HEK293T (cell line): ENCODE data around the gene TDRD9.

Experiments used
- CTCF ChIA-PET: fragments of 350-600 bp; formaldehyde crosslinking; extraction: SDS; loops from one replicate; lab custom pipeline; 2021; ENCODE audit warnings: antibody characterized with exemption, inconsistent platforms; lab: Yijun Ruan, JAX
- POLR2A ChIA-PET: fragments of 350-600 bp; formaldehyde crosslinking; extraction: SDS; loops from one replicate; lab custom pipeline; 2020; ENCODE audit warnings: antibody characterized with exemption, inconsistent platforms; lab: Yijun Ruan, JAX
- DNase-seq: peaks from one replicate; pipeline ENCODE4 v3.0.0; 2012; ENCODE audit warnings: mixed read lengths; ENCODE audit errors: extremely low spot score
- ARNT ChIP-seq: fragments of 450-650 bp; IDR thresholded peaks from 2 replicates; pipeline ENCODE4 v1.6.1; 2017; ENCODE audit warnings: mild to moderate bottlenecking
- BHLHE40 ChIP-seq: fragments of 450-650 bp; IDR thresholded peaks from 2 replicates; pipeline ENCODE4 v1.6.1; 2016; ENCODE audit warnings: mild to moderate bottlenecking, moderate library complexity, borderline replicate concordance
- CTBP1 ChIP-seq: fragments of 450-650 bp; IDR thresholded peaks from 2 replicates; pipeline ENCODE4 v1.6.1; 2016; ENCODE audit warnings: borderline replicate concordance
- ELF4 ChIP-seq: fragments of 450-650 bp; IDR thresholded peaks from 2 replicates; pipeline ENCODE4 v1.6.1; 2017; ENCODE audit warnings: antibody characterized with exemption
- FOXA1 ChIP-seq: fragments of 450-650 bp; IDR thresholded peaks from 2 replicates; pipeline ENCODE4 v1.6.1; 2016; ENCODE audit warnings: mild to moderate bottlenecking
- FOXK2 ChIP-seq: fragments of 450-650 bp; IDR thresholded peaks from 2 replicates; pipeline ENCODE4 v1.6.1; 2016; ENCODE audit warnings: mild to moderate bottlenecking
- FOXM1 ChIP-seq: fragments of 450-650 bp; IDR thresholded peaks from 2 replicates; pipeline ENCODE4 v1.6.1; 2017; ENCODE audit warnings: mild to moderate bottlenecking, borderline replicate concordance
- HDGF ChIP-seq: fragments of 450-650 bp; IDR thresholded peaks from 2 replicates; pipeline ENCODE4 v1.6.1; 2017; ENCODE audit warnings: antibody characterized with exemption, borderline replicate concordance
- L3MBTL2 ChIP-seq: fragments of 450-650 bp; conservative IDR thresholded peaks from 2 replicates; pipeline ENCODE4 v1.6.1; 2016; ENCODE audit warnings: mild to moderate bottlenecking
- LEF1 ChIP-seq: fragments of 450-650 bp; IDR thresholded peaks from 2 replicates; pipeline ENCODE4 v1.6.1; 2017; ENCODE audit warnings: mild to moderate bottlenecking, borderline replicate concordance
- NFRKB ChIP-seq: fragments of 450-650 bp; IDR thresholded peaks from 2 replicates; pipeline ENCODE4 v1.6.1; 2016; ENCODE audit warnings: mild to moderate bottlenecking, moderate library complexity
- SP1 ChIP-seq: fragments of 450-650 bp; IDR thresholded peaks from 2 replicates; pipeline ENCODE4 v1.6.1; 2017
- SUZ12 ChIP-seq: fragments of 450-650 bp; IDR thresholded peaks from 2 replicates; pipeline ENCODE4 v1.6.1; 2016; ENCODE audit warnings: mild to moderate bottlenecking
- TARDBP ChIP-seq: fragments of 450-650 bp; IDR thresholded peaks from 2 replicates; pipeline ENCODE4 v1.6.1; 2016
- ZNF384 ChIP-seq: fragments of 450-650 bp; IDR thresholded peaks from 2 replicates; pipeline ENCODE4 v1.6.1; 2016
- TF ChIP-seq, protein P1 (sequence below): fragments of 450-650 bp; IDR thresholded peaks from 2 replicates; pipeline ENCODE4 v1.6.1; 2016

The TDRD9 gene

DNA sequence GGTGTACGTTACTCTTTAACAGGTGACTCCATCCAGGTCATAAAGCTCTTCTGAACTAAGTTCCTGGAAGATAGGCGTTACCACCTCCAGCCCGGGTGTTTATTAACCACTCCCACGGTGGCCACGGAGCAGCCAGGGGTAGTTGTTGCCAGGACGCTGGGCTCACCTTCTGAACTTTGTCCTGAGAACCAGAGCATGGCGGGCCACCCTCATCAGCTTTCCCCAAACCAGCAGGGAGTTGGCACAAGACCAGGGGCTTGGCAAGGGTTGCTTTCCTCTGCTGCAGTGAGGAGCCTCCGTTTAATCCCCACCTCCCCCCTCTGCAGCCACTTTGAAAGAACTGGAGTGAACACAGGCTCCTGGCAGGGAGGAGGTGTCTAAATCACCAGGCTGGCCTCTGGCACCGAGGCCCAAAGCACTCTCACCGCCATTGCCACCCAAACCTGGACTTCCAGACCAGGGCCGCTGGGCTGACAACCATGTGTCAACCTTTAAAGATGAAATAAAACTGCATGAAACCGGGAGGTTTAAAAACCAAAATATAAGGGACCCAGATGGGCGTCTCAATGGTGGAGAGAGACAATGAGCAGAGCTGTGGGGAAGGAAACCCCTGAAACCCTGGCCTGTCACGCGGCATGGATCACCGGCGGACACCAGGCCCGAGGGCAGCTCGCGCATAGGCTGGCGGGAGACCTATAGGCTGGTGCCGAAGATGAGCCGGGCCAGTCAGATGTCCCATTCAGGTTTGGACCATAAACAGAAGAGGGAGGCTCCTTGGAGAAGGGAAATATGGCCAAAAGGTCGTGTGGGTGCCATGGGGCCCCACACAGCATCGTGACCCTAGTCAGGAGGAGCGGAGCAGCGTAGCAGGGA, 30.9 kb upstream of the TDRD9 start:
- CTCF ChIA-PET: interaction anchor here (0.5 to 1.0 kb wide), 2 partner anchors 22 to 84 kb away, joined by 3 to 4 read pairs; no protein-coding TSS in a partner anchor
- POLR2A ChIA-PET: no interaction called here
- DNase-seq: no peak
- TF ChIP-seq SUZ12: no peak
- no peak for TF ChIP-seq LEF1
- no peak for TF ChIP-seq ELF4
- TF ChIP-seq ZNF384: no peak
- TF ChIP-seq, protein P1, sequence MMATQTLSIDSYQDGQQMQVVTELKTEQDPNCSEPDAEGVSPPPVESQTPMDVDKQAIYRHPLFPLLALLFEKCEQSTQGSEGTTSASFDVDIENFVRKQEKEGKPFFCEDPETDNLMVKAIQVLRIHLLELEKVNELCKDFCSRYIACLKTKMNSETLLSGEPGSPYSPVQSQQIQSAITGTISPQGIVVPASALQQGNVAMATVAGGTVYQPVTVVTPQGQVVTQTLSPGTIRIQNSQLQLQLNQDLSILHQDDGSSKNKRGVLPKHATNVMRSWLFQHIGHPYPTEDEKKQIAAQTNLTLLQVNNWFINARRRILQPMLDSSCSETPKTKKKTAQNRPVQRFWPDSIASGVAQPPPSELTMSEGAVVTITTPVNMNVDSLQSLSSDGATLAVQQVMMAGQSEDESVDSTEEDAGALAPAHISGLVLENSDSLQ: no peak
- TF ChIP-seq FOXK2: no peak
- no peak for TF ChIP-seq HDGF
- TF ChIP-seq TARDBP: no peak
- no peak for TF ChIP-seq SP1
- TF ChIP-seq FOXA1: no peak
- TF ChIP-seq CTBP1: no peak
- no peak for TF ChIP-seq FOXM1
- TF ChIP-seq BHLHE40: no peak

DNA sequence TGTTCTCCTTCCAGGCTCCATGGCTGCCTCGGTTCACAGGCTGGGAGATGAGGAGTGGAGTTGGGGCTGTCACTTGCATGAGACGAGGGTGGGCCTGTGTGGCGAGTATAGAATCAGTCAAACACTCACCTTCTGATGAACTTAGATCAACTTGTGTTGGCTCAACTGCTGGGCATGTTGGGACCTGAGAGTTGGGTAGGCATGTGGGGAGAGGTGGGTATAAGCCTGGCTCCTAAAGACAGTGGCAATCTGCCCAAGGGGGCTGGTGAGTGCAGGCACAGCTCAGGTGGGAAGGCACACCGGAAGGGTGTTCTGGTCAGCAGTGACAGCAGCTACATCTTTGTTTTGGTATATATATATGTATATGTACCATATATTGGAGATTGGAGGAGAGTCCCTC, 30.1 kb upstream of the TDRD9 start:
- ChIA-PET CTCF (interaction anchor here (0.5 to 0.6 kb wide), 2 partner anchors 17 to 22 kb away, joined by 4 read pairs; no protein-coding TSS in a partner anchor), POLR2A (interaction anchor here (1.6 kb wide), 1 partner anchor 12 kb away, joined by 3 read pairs; no protein-coding TSS in a partner anchor)
- no peak for DNase-seq
- TF ChIP-seq FOXM1 (no peak), L3MBTL2 (no peak), ZNF384 (no peak), SUZ12 (no peak), HDGF (no peak), FOXK2 (no peak), ARNT (no peak), TARDBP (no peak), ELF4 (no peak), NFRKB (no peak), LEF1 (no peak), CTBP1 (no peak), BHLHE40 (no peak), SP1 (no peak), FOXA1 (no peak)
- TF ChIP-seq, protein P1: no peak

DNA sequence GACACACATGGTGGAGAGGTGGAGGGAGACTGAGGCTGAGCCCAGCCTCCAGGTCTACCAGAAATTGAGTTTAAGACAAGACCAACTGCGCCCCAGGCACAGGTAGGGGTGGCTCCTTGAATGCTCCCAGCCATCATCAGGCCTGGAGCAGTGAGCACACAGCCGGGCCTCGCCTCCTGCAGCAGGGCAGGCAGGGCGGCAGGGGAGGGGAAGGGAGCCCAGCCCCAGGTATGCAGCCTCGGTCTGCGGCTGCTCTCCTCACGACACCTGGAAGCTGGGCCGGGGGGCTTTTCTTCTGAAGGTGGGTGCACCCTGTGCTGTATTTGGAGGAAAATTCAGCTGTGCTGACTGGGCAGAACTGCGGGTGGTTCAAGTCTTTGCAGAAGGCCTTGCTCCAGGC, 29.5 kb upstream of the TDRD9 start:
- CTCF ChIA-PET: interaction anchor here (0.6 kb wide), 1 partner anchor 16 kb away, joined by 4 read pairs; no protein-coding TSS in a partner anchor
- no peak for DNase-seq
- TF ChIP-seq CTBP1 (no peak), BHLHE40 (no peak), FOXA1 (no peak), NFRKB (no peak), TARDBP (no peak), LEF1 (no peak), ELF4 (no peak), L3MBTL2 (no peak), SUZ12 (no peak), FOXK2 (no peak), ARNT (no peak), SP1 (no peak), HDGF (no peak)
- TF ChIP-seq, protein P1: no peak
- POLR2A ChIA-PET: interaction anchor here (1.6 kb wide), 1 partner anchor 12 kb away, joined by 3 read pairs; no protein-coding TSS in a partner anchor

DNA sequence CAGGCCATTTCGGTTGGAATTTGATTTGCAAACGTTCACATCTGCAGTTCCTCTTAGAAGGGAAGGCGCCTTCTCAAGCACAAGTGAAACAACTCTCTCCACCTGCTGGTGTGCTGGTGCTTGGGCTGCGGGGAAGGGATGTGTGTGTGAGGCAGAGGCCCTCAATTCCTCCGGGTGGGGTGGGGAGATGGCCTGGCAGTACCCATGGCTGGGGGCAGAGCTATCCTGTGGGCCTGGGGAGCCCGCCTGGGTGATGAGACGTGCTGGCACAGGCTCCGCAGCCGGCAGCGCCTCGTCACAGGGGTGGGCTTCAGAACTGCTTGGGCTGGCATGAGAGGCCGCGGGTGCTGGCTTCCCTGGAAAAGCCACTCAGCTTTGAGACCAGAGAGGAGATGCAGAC, 28.9 kb upstream of the TDRD9 start:
- ChIA-PET CTCF (no interaction called here), POLR2A (interaction anchor here (1.6 kb wide), 1 partner anchor 11 kb away, joined by 3 read pairs; no protein-coding TSS in a partner anchor)
- no peak for TF ChIP-seq SP1
- TF ChIP-seq FOXA1: no peak
- TF ChIP-seq ELF4: no peak
- no peak for TF ChIP-seq FOXM1
- TF ChIP-seq CTBP1: no peak
- no peak for TF ChIP-seq TARDBP
- no peak for TF ChIP-seq SUZ12
- no peak for TF ChIP-seq L3MBTL2
- TF ChIP-seq, protein P1: no peak
- DNase-seq: no peak

DNA sequence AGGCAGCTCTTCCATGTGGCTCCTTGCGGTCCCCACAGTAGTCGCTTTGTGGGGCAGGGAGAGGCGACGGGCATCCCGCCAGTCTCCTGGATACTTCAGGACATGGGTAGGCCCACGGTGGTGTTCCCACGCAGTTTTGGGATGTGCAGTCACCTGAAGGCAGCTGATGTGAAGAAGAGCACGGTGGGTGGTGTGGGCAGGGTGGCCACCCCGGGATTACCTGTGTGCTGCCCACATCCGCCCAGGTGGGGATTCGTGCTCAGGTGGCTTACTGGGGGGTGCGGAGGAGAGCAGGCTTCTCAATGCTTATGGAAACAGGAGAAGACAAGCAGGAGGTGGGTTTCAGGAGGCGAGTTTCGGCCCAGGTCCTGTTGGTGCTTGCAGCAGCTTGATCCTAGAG, 28.4 kb upstream of the TDRD9 start:
- DNase-seq: no peak
- ChIA-PET CTCF (interaction anchor here (1.1 to 1.8 kb wide), 10 partner anchors 13 to 95 kb away, joined by 3 to 17 read pairs (median 6); no protein-coding TSS in a partner anchor), POLR2A (no interaction called here)
- no peak for TF ChIP-seq ELF4
- TF ChIP-seq LEF1: no peak
- TF ChIP-seq CTBP1: no peak
- no peak for TF ChIP-seq FOXM1
- TF ChIP-seq FOXA1: no peak
- no peak for TF ChIP-seq SP1
- TF ChIP-seq ARNT: no peak
